ENCODE results near the gene HBM.
"Not testable (repeated sequence)": the region's sequence is repeated elsewhere in the genome, so short reads cannot be mapped to it uniquely, and the experiment has no call there.

Gene HBM

GRCh38 chr16:152141-153128, 13.3 kb upstream of the HBM start, which contains the start of gene HBZ:
HBZ (plus strand) TSS chr16:152644; CDS start chr16:152910, 266 bp downstream.
- no peak for ATAC-seq (ENCODE audit: insufficient read depth, low read depth)
- no peak within 1 kb of the TSS for H3K9ac ChIP-seq (ENCODE audit: low read depth, low read length)

GRCh38 chr16:153129-153521, 12.7 kb upstream of the HBM start:
- not testable (repeated sequence) for ATAC-seq (ENCODE audit: insufficient read depth, low read depth); H3K4me2 ChIP-seq (ENCODE audit: insufficient read depth, low read length); H3K79me2 ChIP-seq (ENCODE audit: insufficient read depth, low read length); H3K27ac ChIP-seq (ENCODE audit: low read length); H3K4me3 ChIP-seq (ENCODE audit: low read depth in 1 of 2, low read length in 2 of 2); H4K20me1 ChIP-seq (ENCODE audit: insufficient read depth, low read length); DNase-seq; H3K36me3 ChIP-seq (ENCODE audit: insufficient read depth, low read length); H3K4me1 ChIP-seq (ENCODE audit: insufficient read depth, low read length); H3K9ac ChIP-seq (ENCODE audit: low read depth, low read length); H3K27me3 ChIP-seq (ENCODE audit: insufficient read depth, low read length, poor library complexity); H2AFZ ChIP-seq (ENCODE audit: low read depth, low read length); H3K9me3 ChIP-seq (ENCODE audit: insufficient read depth, low read length, severe bottlenecking)

More at GRCh38 chr16:152141-153128, 13.3 kb upstream of the HBM start, which contains the start of gene HBZ:
- Histone ChIP-seq H3K36me3 (ENCODE audit: insufficient read depth, low read length) (no peaks in the 10 kb centered on the region), H3K4me2 (ENCODE audit: insufficient read depth, low read length) (no peak within 1 kb of the TSS), H3K27ac (ENCODE audit: low read length) (no peak within 1 kb of the TSS), H3K4me1 (ENCODE audit: insufficient read depth, low read length) (no peaks in the 10 kb centered on the region), H3K27me3 (ENCODE audit: insufficient read depth, low read length, poor library complexity) (no peaks in the 10 kb centered on the region), H3K9me3 (ENCODE audit: insufficient read depth, low read length, severe bottlenecking) (no peaks in the 10 kb centered on the region), H3K79me2 (ENCODE audit: insufficient read depth, low read length) (no peaks in the 10 kb centered on the region), H4K20me1 (ENCODE audit: insufficient read depth, low read length) (0 out of 2 replicates have a peak, but pooled peaks cover 3% of the 10 kb centered on the region), H3K4me3 (ENCODE audit: low read depth in 1 of 2, low read length in 2 of 2) (no peak within 1 kb of the TSS), H2AFZ (ENCODE audit: low read depth, low read length) (no peak within 1 kb of the TSS)
- TF ChIP-seq, protein P1, sequence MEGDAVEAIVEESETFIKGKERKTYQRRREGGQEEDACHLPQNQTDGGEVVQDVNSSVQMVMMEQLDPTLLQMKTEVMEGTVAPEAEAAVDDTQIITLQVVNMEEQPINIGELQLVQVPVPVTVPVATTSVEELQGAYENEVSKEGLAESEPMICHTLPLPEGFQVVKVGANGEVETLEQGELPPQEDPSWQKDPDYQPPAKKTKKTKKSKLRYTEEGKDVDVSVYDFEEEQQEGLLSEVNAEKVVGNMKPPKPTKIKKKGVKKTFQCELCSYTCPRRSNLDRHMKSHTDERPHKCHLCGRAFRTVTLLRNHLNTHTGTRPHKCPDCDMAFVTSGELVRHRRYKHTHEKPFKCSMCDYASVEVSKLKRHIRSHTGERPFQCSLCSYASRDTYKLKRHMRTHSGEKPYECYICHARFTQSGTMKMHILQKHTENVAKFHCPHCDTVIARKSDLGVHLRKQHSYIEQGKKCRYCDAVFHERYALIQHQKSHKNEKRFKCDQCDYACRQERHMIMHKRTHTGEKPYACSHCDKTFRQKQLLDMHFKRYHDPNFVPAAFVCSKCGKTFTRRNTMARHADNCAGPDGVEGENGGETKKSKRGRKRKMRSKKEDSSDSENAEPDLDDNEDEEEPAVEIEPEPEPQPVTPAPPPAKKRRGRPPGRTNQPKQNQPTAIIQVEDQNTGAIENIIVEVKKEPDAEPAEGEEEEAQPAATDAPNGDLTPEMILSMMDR (IDR thresholded peaks at IDR 0.05; ENCODE audit: borderline replicate concordance, extremely low read depth, low read length, poor library complexity, severe bottlenecking) = no peak
- no peak for TF ChIP-seq EZH2 (IDR thresholded peaks at IDR 0.05; ENCODE audit: borderline replicate concordance, low read depth, low read length, severe bottlenecking)
- no peak for DNase-seq

DNA sequence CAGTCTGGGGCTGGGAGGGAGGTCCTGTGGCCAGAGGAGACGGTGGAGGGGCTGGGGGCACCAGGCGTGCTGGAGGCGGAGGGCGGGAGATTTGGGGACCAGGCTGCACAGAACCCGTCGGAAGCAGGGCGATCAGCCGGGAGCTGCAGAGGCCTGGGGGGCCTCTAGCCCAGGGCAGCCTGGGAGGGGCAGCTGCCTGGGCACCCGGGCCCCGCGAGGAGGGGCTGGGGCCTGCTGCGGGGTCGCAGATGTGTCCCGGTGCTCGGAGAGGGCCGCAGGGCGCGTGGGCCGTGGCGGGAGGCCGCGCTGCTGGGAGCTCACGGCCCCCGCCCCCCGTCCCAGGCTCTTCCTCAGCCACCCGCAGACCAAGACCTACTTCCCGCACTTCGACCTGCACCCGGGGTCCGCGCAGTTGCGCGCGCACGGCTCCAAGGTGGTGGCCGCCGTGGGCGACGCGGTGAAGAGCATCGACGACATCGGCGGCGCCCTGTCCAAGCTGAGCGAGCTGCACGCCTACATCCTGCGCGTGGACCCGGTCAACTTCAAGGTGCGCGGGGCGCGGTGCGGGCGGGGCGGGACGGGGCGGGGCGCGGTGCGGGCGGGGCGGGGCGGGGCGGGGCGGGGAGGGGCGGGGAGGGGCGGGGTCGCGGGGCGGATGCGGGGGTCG, 12.1 kb upstream of the HBM start:
- not testable (repeated sequence) for H3K4me2 ChIP-seq (ENCODE audit: insufficient read depth, low read length); ATAC-seq (ENCODE audit: insufficient read depth, low read depth)

GRCh38 chr16:154217-155030, 11.4 kb upstream of the HBM start:
- Histone ChIP-seq H2AFZ (ENCODE audit: low read depth, low read length) (no peak overlapping the region), H3K27ac (ENCODE audit: low read length) (no peak overlapping the region)
- ATAC-seq (ENCODE audit: insufficient read depth, low read depth) = no peak

More for the DNA sequence above, 12.1 kb upstream of the HBM start:
- H2AFZ ChIP-seq (ENCODE audit: low read depth, low read length); H3K9ac ChIP-seq (ENCODE audit: low read depth, low read length); H3K36me3 ChIP-seq (ENCODE audit: insufficient read depth, low read length); H3K4me1 ChIP-seq (ENCODE audit: insufficient read depth, low read length); H4K20me1 ChIP-seq (ENCODE audit: insufficient read depth, low read length); H3K27ac ChIP-seq (ENCODE audit: low read length); H3K4me3 ChIP-seq (ENCODE audit: low read depth in 1 of 2, low read length in 2 of 2); H3K9me3 ChIP-seq (ENCODE audit: insufficient read depth, low read length, severe bottlenecking); H3K27me3 ChIP-seq (ENCODE audit: insufficient read depth, low read length, poor library complexity); H3K79me2 ChIP-seq (ENCODE audit: insufficient read depth, low read length); DNase-seq: not testable (repeated sequence)

More at GRCh38 chr16:154217-155030, 11.4 kb upstream of the HBM start:
- Histone ChIP-seq H3K36me3 (ENCODE audit: insufficient read depth, low read length) (no peaks in the 10 kb centered on the region), H3K9me3 (ENCODE audit: insufficient read depth, low read length, severe bottlenecking) (no peaks in the 10 kb centered on the region), H3K9ac (ENCODE audit: low read depth, low read length) (no peak overlapping the region), H3K4me2 (ENCODE audit: insufficient read depth, low read length) (no peak overlapping the region), H3K4me3 (ENCODE audit: low read depth in 1 of 2, low read length in 2 of 2) (no peak overlapping the region), H3K27me3 (ENCODE audit: insufficient read depth, low read length, poor library complexity) (no peaks in the 10 kb centered on the region), H3K79me2 (ENCODE audit: insufficient read depth, low read length) (no peaks in the 10 kb centered on the region), H3K4me1 (ENCODE audit: insufficient read depth, low read length) (no peaks in the 10 kb centered on the region), H4K20me1 (ENCODE audit: insufficient read depth, low read length) (no peaks in the 10 kb centered on the region)
- TF ChIP-seq EZH2 (IDR thresholded peaks at IDR 0.05; ENCODE audit: borderline replicate concordance, low read depth, low read length, severe bottlenecking) = no peak
- TF ChIP-seq, protein P1 (IDR thresholded peaks at IDR 0.05; ENCODE audit: borderline replicate concordance, extremely low read depth, low read length, poor library complexity, severe bottlenecking) = no peak
- no peak for DNase-seq
